H4 (cell line): ENCODE data around the gene PRDX2. TPM values are rescaled to one million over a fixed set of nuclear protein-coding genes. Genes with fewer than 3 reads are reported as not detected.
"Not testable (repeated sequence)": the region's sequence is repeated elsewhere in the genome, so short reads cannot be mapped to it uniquely, and the experiment has no call there.

Experiments
- DNase-seq: peaks from one replicate; pipeline ENCODE4 v3.0.0-alpha.2; 2015; ENCODE audit warnings: low spot score
- total RNA-seq: library from RNA; depleted of rRNA; stranded (reverse); fragments of >200 nt; shearing (Covaris generic); gene quantifications from 2 replicates; pipeline ENCODE4 v1.2.3, GENCODE V29; 2014; rRNA removed

Gene PRDX2
- 6.1 and 6.7 TPM in 2 replicates for total RNA-seq

DNA sequence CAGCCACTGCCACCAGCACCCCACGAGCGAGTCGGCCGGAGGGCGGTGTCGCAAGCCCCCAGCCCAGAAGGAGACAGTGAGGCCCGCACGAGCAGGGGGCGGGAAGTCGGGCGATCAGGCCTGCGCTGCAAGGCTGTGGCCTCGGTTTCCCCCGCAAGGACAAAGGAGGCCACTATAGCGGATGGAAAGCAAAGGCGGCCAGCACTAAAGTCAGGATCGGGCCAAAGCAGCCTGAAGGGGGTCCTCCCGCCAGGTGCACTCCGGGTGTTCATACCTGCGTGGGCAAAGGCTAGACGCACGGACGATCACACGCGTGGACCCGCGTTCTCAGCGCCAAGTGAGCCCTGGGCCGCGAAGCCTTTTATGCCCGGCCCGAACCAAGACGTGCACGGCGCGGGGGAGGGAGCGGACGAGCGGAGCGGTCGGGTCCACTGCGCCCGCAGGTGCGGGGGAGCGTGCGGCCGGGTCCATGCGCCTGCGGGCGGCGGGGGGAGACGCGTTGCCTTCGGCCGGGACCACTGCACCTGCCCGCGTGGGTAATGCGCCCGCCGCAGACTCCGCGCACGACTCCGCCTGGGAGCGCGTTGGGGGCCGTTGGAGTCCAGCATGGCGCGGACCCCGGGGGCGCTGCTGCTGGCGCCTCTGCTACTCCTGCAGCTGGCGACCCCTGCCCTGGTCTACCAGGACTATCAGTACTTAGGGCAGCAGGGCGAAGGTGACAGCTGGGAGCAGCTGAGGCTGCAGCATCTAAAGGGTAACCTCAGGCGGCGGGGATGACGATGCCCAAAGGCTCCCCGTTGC lies at the start of gene PRDX2, which contains the start of gene THSD8:
PRDX2 (minus strand) TSS at position 335 of the 801 bp plus-strand sequence. CDS start 539 bp downstream, outside the sequence.
THSD8 (plus strand) TSS at position 604 of the 801 bp plus-strand sequence; CDS start at position 607, 3 bp downstream.
- no peak for DNase-seq

DNA sequence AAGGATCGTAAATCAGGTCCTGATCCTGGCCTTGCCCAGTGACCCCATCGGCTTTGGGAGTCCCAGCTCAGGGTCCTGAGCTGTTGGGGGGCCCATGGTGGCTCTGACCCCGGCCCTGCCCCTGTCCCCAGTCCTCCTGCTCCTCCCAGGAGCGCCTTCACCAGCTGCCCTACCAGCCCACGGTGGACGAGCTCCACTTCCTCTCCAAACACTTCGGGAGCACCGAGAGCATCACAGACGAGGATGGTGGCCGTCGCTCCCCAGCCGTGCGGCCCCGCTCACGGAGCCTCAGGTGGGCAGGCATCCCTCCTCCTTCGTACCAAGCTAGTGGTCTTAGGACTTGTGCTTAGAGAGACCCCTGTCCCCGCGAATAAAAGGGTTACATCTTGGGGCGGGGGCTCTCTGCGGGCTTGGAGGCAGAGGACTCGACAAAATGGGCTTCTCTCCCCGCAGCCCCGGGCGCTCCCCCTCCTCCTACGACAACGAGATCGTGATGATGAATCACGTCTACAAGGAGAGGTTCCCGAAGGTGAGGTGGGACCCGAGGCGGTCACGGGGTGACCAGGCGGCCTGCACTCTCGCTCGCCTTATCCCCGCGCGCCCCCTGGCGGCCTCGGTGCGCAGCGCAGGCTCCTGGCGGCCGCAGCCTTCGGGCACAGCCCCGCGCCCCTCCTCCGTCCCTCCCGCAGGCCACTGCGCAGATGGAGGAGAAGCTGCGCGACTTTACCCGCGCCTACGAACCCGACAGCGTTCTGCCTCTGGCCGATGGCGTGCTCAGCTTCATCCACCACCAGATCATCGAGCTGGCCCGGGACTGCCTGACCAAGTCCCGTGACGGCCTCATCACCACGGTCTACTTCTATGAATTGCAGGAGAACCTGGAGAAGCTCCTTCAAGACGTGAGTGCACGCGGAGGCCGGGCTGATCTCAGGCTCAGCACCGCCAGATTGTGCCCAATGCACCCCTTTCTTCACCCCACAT lies 45.8 kb upstream of the PRDX2 start:
- peak; percentile 87 for DNase-seq

- DNase-seq, result not testable (repeated sequence)
Observed at GRCh38 chr19:12846613-12847012, 45.0 kb upstream of the PRDX2 start.

GRCh38 chr19:12843999-12844732 lies 42.6 kb upstream of the PRDX2 start:
- peak; percentile 4 for DNase-seq

DNA sequence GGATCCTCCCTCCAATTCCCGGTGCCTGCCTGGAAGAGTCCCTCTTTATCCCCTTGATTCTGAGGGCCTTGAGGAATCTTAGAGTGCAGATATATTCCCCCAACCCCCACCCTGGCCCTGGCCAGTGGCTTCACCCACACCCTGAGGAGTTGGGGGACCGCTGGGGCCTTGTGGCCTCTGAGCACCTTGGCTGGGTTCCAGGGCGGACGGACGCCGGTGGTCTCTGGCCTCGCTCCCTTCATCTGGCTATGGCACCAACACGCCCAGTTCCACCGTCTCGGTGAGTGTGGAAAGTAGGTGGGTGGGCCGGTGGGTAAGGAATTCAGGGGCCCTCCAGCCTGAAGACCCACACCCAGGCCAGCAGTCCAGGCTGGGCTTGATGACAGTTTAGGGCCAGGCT lies 41.7 kb upstream of the PRDX2 start:
- peak; percentile 4 for DNase-seq

GRCh38 chr19:12842511-12842910 lies 40.9 kb upstream of the PRDX2 start:
- no peak for DNase-seq

DNA sequence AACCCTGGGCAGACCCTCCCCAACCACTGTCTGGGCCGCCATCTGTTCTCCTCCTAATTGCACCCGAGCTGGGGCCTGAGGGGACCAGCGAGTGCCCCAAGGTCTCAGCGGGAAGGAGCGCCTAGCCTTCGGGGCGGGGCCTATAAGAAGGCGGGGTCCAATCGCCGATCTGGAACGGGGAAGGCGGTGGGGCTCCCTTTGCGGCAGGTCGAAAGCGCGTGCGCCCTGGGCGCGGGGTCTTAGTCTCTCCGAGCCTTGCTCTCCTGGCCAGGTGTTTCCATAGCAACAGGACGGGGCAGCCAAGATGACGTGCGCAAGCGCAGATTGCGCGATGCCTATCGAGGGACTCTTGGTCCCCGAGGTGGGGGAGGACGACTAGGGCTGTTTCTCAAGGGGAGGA lies 39.5 kb upstream of the PRDX2 start:
- no peak for DNase-seq

- peak; percentile 27 for DNase-seq
Observed at GRCh38 chr19:12840091-12841079, 38.8 kb upstream of the PRDX2 start.

DNA sequence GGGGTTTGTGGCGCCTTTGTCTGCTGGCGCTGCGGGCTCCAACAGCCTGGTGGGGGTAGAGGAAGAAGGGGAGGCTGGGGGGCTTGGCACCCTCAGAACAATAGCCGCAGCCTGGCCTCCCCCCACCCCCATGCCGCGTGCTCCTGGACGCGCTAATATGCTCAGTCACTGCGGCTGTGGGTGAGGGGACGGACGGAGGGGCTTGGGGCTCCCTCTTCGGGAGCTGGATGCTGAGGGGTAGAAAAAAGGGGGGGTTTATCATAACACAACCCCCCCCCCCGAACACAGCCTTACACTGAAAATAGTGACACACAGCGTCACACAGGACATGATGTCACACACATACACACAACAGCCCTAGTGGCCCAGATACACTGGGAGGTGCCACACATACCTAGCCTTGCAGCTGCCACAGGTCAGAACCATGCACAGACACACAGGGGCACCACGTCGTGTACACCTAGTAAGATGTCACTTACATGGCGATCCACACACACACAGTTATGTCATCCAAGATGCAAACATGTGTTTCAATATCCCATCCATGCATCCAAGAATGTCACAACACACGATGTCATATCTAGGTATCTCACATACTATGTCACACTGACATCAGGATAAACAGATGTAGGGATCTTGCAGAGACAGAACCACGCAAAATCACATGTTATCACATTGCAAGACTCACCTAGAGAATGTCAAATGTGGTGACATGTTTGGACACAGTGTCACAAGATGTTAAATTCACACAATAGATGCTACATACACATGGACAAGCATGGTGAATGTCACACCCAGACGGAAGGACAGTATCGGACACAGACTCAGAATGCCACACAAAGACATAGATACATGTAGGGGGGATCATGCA lies 37.5 kb upstream of the PRDX2 start:
- peak; percentile 7 for DNase-seq

DNA sequence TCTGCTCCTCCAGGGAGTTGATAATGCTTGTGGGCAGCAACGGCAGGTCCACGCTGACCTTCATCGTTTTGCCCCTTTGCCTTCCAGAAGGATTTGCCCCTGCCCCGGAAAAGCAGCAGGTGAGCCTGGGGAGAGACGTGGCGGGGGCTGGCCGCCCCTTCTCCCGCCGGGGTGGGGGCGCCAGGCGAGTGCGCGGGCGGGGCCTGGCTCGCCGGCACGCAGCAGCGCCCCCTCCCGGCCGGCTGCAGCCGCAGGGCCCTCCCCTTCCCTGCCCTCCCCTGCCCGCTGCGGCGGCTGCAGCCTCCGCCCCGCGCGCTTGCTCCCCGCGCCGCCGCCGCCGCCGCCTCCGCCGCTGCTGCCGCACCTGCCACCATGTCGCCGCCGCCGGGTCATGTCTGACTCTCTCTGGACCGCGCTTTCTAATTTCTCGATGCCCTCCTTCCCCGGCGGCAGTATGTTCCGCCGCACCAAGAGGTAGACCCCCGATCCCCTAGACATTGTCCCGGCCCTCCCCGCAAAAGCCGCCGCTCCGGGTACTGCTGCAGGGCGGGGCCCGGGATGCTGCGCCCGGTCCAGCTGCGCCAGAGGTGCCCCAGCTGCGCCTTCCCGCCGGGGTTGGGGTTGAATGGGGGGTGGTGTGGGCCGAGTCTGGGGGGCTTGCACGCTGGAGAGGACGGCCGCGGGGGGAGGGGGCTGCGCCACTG lies 36.7 kb upstream of the PRDX2 start, which contains the start of gene MAST1:
MAST1 (plus strand) TSS at position 334 of the 704 bp plus-strand sequence; CDS start at position 392, 58 bp downstream.
- peak; percentile 27 for DNase-seq

- DNase-seq, result peak; percentile 5
Observed at GRCh38 chr19:12837225-12837624, 35.6 kb upstream of the PRDX2 start.

GRCh38 chr19:12836529-12836863 lies 34.9 kb upstream of the PRDX2 start:
- DNase-seq, result no peak

DNA sequence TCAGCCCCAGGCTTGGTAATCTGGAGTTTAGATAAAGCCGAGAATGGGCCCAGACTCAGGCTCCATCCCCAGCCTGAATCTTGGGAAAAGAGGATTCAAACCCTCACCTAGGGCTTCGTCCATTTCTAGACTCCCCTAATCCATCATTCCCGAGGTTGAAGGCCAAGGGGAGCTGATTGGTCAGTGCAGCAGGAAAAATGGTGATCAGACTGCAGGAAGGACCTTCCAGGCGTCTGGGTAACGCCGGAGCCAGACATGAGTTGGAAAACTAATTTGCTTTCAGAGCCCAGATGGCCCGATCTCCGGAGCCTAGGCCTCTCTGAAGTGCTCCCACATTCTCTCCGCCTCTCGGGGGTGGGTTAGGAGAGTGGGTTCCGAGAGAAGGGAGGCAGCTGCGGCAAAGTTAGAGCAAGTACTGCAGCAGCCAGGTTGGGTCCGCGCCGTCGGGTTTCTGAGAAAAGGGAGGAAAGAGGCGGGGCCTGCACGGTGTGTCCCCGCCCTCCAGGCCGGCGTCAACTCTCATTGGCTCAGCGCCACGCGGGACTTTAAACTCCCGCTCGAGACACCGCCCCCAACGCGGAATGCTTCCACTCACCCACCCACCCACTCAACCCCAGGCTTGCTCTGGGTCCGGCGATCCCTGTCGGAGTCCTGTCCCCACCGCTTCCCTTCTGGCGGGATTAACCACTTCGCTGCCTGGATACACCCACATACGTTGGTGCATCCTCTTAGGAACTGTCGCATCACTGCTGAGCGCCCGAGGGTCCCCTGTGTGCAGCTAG lies 33.6 kb upstream of the PRDX2 start:
- DNase-seq, result peak; percentile 5

DNA sequence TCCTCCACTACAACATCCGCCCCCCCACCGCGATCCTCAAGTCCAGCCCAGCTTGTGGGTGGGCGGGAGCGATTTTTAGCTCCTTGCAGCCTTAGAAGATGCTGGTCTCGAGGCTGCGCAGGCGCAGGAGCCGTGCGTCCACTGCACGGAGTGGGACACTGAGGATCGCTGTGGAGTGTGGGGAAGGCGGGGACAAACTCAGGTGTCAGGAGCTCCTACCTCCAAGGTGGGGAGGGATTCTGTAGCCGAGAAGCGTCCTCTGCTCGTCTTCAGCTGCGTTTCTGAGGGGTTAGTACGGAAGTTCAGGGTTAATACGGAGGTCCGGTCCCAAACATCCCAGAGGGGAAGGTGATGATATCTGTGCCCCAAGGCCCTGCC lies 33.0 kb upstream of the PRDX2 start, which contains the start of gene RTBDN:
RTBDN (minus strand) TSS at position 14 of the 378 bp plus-strand sequence. CDS start 4,600 bp downstream, outside the sequence.
- DNase-seq, result peak; percentile 9

GRCh38 chr19:12833738-12834565 lies 32.4 kb upstream of the PRDX2 start:
- DNase-seq, result peak; percentile 33

DNA sequence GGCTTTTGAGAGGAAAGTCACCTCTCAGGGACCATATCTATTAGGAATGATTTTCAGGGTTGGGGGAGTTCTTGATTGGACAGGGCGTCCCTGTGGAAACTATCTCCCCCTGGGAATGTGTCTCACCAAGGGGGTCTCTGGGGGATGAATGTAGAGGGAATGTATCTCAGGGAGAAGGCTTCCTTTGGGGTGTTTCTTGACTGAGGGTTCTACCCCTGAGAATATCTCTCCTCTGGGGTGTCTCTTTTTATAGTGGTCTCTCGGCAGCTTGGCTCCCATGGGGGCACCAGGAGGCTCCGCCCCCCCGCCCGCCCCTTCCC lies 31.8 kb upstream of the PRDX2 start:
- DNase-seq, result no peak

- no peak for DNase-seq
Observed at GRCh38 chr19:12828494-12828893, 26.9 kb upstream of the PRDX2 start.
